Gastrocnemius medialis (tissue), 4 donors: Measurements from ENCODE around the gene ROBO2. TPM values are rescaled to one million over a fixed set of nuclear protein-coding genes. Genes with fewer than 3 reads are reported as not detected.

Experiments
- ATAC-seq, 2 donors: fragments of 150-250 bp; one replicate each; pipeline ENCODE4 v1.9.1; 2016
- DNase-seq, 2 donors: peaks; one replicate each; pipeline ENCODE4 v3.0.0-alpha.2; 2019
- H3K27ac ChIP-seq, 4 donors: fragments of 200-600 bp; sonication (generic); 1 replicate in 1 of 4; 2 replicates in 3 of 4; pipeline ENCODE4 v1.5.1; 2016 to 2018; ENCODE audit warnings: mild to moderate bottlenecking in 2 of 4, moderate library complexity in 1 of 4
- H3K27me3 ChIP-seq, 3 donors: fragments of 200-600 bp; sonication (generic) in 2 of 3; 1 replicate in 1 of 3; 2 replicates in 2 of 3; pipeline versions ENCODE4 v1.5.1 to v1.6.0; 2016 to 2019; ENCODE audit warnings: mild to moderate bottlenecking in 1 of 3, moderate library complexity in 1 of 3
- H3K36me3 ChIP-seq, 2 donors: fragments of 200-600 bp; sonication (generic) in 1 of 2; one replicate each; pipeline ENCODE4 v1.5.1; 2017 to 2018
- H3K4me1 ChIP-seq, 2 donors: fragments of 200-600 bp; sonication (generic) in 1 of 2; one replicate each; pipeline ENCODE4 v1.5.1; 2016 to 2017; ENCODE audit warnings: mild to moderate bottlenecking in 2 of 2
- H3K4me3 ChIP-seq, 4 donors: fragments of 200-600 bp; sonication (generic) in 3 of 4; 1 replicate in 1 of 4; 2 replicates in 3 of 4; pipeline ENCODE4 v1.5.1; 2016 to 2019; ENCODE audit warnings: mild to moderate bottlenecking in 2 of 4
- H3K9me3 ChIP-seq, 3 donors: fragments of 200-600 bp; sonication (generic) in 2 of 3; 1 replicate in 1 of 3; 2 replicates in 2 of 3; pipeline ENCODE4 v1.5.1; 2016 to 2019
- POLR2A ChIP-seq, 2 donors: fragments of 450-650 bp; IDR thresholded peaks; one replicate each; pipeline ENCODE4 v1.6.1; 2017; ENCODE audit warnings: antibody characterized with exemption in 2 of 2, mild to moderate bottlenecking in 2 of 2, moderate library complexity in 2 of 2
- in situ Hi-C, 4 donors: fragments of 200-750 bp; cut with MboI; loops; one replicate each; pipeline versions ENCODE4 v1.15.0 to v1.8.0; 2017; ENCODE audit warnings: low sequenced_read_pairs in 4 of 4
- intact Hi-C: fragments of 100-400 bp; cut with DNase I; formaldehyde crosslinking; loops from one replicate; pipeline ENCODE4 v1.15.1; 2023; ENCODE audit warnings: low total_unique reads
- total RNA-seq, 4 donors: library from RNA; depleted of rRNA; stranded (reverse); fragments of >200 nt; gene quantifications; one replicate each; pipeline versions ENCODE4 v1.1.0 to v1.2.3, GENCODE V29; 2016
- TF ChIP-seq, protein P1 (sequence below), 5 experiments: fragments of 450-650 bp in 3 of 5; fragments of 200-600 bp in 2 of 5; sonication (generic) in 2 of 5; IDR thresholded peaks in 4 of 5; conservative IDR thresholded peaks in 1 of 5; 1 replicate in 4 of 5; 2 replicates in 1 of 5; pipeline ENCODE4 v1.5.1; 2016 to 2019; ENCODE audit warnings: antibody characterized with exemption in 5 of 5, mild to moderate bottlenecking in 3 of 5, moderate library complexity in 3 of 5

Gene ROBO2
- total RNA-seq, 4 donors from 2014 or later, result 0.07 TPM; not detected in 3

DNA sequence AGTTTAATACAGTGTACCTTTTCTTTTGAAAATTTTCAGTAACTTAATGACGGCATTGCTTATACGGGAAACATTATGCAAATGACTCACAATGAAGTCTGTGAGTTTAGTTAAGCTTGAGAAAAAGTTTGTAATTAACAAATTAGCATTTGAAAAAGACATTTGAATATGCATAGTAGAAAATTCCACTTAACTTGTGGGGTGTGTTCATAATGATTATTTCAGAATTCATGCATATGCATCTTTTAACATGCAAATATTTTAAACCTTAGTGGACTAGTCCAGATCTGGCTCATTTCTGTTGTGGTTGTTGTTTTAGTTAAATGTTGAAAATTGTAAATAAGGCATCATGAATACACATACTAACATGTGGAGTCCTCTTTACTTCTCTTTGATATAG, 239.4 kb downstream of the ROBO2 start:
- Histone ChIP-seq H3K27me3 (no peaks in the 10 kb centered on the region), H3K27ac (no peak overlapping the region), H3K36me3 (no peaks in the 10 kb centered on the region), H3K4me1 (no peaks in the 10 kb centered on the region), H3K9me3 (no peaks in the 10 kb centered on the region), H3K4me3 (no peak overlapping the region)
- no peak for DNase-seq
- TF ChIP-seq, protein P1, sequence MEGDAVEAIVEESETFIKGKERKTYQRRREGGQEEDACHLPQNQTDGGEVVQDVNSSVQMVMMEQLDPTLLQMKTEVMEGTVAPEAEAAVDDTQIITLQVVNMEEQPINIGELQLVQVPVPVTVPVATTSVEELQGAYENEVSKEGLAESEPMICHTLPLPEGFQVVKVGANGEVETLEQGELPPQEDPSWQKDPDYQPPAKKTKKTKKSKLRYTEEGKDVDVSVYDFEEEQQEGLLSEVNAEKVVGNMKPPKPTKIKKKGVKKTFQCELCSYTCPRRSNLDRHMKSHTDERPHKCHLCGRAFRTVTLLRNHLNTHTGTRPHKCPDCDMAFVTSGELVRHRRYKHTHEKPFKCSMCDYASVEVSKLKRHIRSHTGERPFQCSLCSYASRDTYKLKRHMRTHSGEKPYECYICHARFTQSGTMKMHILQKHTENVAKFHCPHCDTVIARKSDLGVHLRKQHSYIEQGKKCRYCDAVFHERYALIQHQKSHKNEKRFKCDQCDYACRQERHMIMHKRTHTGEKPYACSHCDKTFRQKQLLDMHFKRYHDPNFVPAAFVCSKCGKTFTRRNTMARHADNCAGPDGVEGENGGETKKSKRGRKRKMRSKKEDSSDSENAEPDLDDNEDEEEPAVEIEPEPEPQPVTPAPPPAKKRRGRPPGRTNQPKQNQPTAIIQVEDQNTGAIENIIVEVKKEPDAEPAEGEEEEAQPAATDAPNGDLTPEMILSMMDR (IDR thresholded peaks at IDR 0.05 in 4 of 5, conservative IDR thresholded peaks at IDR 0.05 in 1 of 5), result no peak
- no peak for TF ChIP-seq POLR2A (IDR thresholded peaks at IDR 0.05)
- no peak for ATAC-seq
- in situ Hi-C loops (no loop called here), intact Hi-C loops (no loop called here)

DNA sequence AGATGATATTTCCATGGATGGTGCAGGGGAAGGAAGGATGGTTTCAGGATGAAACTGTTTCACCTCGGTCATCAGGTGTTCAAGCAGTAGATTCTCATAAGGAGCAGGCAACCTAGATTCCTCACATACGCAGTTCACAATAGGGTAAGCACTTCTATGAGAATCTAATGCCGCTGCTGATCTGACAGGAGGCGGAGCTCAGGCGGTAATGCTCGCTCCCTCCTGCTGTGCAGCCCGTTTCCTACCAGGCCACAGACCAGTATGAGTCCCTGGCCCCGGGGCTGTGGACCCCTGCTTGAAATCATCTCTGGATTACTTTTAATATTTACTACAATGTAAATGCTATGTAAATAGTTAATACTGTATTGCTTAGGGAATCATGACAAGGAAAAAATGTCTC, 241.8 kb downstream of the ROBO2 start:
- H3K9me3 ChIP-seq, result no peaks in the 10 kb centered on the region
- intact Hi-C loops (no loop called here), in situ Hi-C loops (no loop called here)
- no peaks in the 10 kb centered on the region for H3K36me3 ChIP-seq
- no peak overlapping the region for H3K4me3 ChIP-seq
- TF ChIP-seq POLR2A (IDR thresholded peaks at IDR 0.05), result no peak
- TF ChIP-seq, protein P1 (IDR thresholded peaks at IDR 0.05 in 4 of 5, conservative IDR thresholded peaks at IDR 0.05 in 1 of 5), result no peak
- no peaks in the 10 kb centered on the region for H3K27me3 ChIP-seq
- no peak for ATAC-seq
- no peaks in the 10 kb centered on the region for H3K4me1 ChIP-seq
- no peak for DNase-seq
- no peak overlapping the region for H3K27ac ChIP-seq

DNA sequence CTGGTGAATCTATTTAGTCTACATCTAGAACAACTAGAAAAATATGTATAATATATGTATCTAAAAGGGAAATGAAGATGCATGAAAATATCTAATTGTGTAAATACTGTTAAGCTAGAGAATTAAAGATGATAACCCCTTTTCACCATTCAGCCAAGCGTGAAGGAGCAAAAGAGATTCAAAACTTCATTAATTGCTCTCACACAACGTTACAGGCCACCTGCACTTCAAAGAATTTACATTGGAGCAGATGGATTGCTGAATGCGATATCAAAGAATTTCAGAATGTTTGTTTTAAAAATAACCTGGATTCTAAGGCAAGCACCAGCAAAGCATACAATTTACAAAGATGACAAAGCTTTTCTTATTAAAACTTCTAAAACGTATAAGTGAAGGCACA, 243.2 kb downstream of the ROBO2 start:
- no peak overlapping the region for H3K4me3 ChIP-seq
- H3K27me3 ChIP-seq, result no peaks in the 10 kb centered on the region
- intact Hi-C loops (no loop called here), in situ Hi-C loops (no loop called here)
- ATAC-seq (no peak), DNase-seq (no peak)
- H3K4me1 ChIP-seq, result no peaks in the 10 kb centered on the region
- no peaks in the 10 kb centered on the region for H3K9me3 ChIP-seq
- H3K36me3 ChIP-seq, result no peaks in the 10 kb centered on the region
- H3K27ac ChIP-seq, result no peak overlapping the region
- TF ChIP-seq, protein P1 (IDR thresholded peaks at IDR 0.05 in 4 of 5, conservative IDR thresholded peaks at IDR 0.05 in 1 of 5), result no peak
- TF ChIP-seq POLR2A (IDR thresholded peaks at IDR 0.05), result no peak

DNA sequence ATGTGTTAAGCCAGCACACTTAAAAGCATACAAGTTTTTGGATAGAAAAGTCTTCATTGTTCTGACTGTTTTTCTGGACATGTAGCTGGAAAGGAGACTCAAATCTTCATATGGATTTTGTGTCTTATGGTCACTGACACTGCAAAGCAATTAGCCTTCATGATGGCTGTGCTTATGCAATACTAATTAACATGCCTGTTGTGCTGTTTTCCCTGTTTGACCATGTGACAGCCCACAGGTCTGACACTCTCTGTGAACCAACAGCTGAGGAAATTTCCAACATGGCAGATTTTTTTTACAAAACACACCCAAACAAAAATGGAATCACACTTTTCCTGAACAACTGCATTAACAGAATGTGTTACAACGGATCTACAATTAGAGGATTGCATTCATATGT, 248.4 kb downstream of the ROBO2 start:
- Histone ChIP-seq H3K36me3 (no peaks in the 10 kb centered on the region), H3K9me3 (no peaks in the 10 kb centered on the region), H3K4me1 (no peaks in the 10 kb centered on the region), H3K27me3 (no peaks in the 10 kb centered on the region), H3K4me3 (no peak overlapping the region), H3K27ac (no peak overlapping the region)
- DNase-seq (no peak), ATAC-seq (no peak)
- TF ChIP-seq, protein P1 (IDR thresholded peaks at IDR 0.05 in 4 of 5, conservative IDR thresholded peaks at IDR 0.05 in 1 of 5), result no peak
- no peak for TF ChIP-seq POLR2A (IDR thresholded peaks at IDR 0.05)
- in situ Hi-C loops (no loop called here), intact Hi-C loops (no loop called here)

DNA sequence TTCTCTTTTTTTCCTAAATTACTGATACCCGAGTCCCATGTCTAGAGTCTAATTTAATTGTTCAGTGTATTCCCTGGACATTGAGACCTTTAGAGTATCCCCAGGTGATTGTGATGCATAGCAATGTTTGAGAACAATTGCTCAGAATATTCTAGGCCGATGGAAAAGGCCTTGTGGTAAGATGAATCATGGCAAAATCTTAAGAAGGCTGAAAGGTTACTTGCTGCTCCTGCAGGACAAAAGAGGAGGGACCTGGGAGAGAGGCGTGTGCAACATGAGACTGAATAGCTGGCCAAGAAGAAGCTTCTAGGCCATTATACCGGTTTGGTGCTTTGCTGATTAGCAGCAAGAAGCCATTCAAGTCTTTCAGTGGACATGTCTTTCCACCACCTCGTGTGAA, 256.6 kb downstream of the ROBO2 start:
- no peak for DNase-seq
- no peak for TF ChIP-seq POLR2A (IDR thresholded peaks at IDR 0.05)
- TF ChIP-seq, protein P1 (IDR thresholded peaks at IDR 0.05 in 4 of 5, conservative IDR thresholded peaks at IDR 0.05 in 1 of 5), result no peak
- no peaks in the 10 kb centered on the region for H3K36me3 ChIP-seq
- no peak overlapping the region for H3K4me3 ChIP-seq
- no peaks in the 10 kb centered on the region for H3K4me1 ChIP-seq
- H3K27ac ChIP-seq, result no peak overlapping the region
- H3K9me3 ChIP-seq, result peaks cover 0 to 4% (median 0%) of the 10 kb centered on the region in 3 donors
- in situ Hi-C loops (no loop called here), intact Hi-C loops (no loop called here)
- no peak for ATAC-seq
- no peaks in the 10 kb centered on the region for H3K27me3 ChIP-seq
